Hepatocyte (in vitro differentiated cells): Measurements from ENCODE around the gene OPCML.

Experiments used
- CTCF ChIP-seq: fragments of 200-600 bp; sonication (generic); IDR thresholded peaks from 2 replicates; pipeline ENCODE4 v1.5.1; 2016; ENCODE audit warnings: antibody characterized with exemption, mild to moderate bottlenecking; ENCODE audit not compliant: poor library complexity
- EZH2 ChIP-seq: fragments of 200-600 bp; sonication (generic); IDR thresholded peaks from 2 replicates; pipeline ENCODE4 v1.6.1; 2016; ENCODE audit warnings: antibody characterized with exemption, mild to moderate bottlenecking, borderline replicate concordance
- EZH2phosphoT487 ChIP-seq: fragments of 200-600 bp; sonication (generic); IDR thresholded peaks from one replicate; pipeline ENCODE4 v1.6.1; 2018; ENCODE audit warnings: antibody characterized with exemption, mild to moderate bottlenecking, low read depth, moderate library complexity; ENCODE audit not compliant: unreplicated experiment, severe bottlenecking

DNA sequence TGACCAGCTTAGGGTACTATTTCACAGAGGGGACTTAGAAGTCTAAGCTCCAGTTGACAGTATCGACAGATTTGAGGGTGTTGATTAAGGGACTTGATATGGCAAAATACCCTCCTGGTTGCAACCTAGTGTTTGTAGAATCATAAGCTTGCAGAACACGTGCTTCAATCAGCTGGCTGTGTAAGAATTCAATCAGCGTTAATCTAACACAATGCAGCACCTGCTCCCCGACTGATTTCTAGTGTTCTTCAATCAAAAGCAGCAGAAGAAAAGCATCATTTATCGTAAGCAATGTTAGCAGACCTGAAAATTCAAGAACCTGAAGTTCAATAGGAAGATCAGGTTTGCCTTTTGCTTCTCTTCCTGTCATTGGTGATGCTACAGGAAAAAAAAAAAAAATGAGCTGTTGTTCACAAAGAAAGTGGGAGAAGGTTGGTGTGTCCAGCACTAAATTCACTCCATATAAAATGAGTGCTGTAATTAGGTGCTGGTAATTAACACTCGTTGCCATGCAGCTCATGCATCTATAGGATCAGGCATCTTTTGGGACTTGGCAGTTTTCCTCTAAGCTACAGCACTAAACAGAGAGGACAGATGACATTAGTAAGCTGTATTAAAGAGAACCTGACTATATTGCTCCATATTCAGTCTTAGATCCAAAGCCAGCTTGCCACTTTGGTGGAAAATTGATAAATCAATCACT lies 840.3 kb downstream of the OPCML start:
- no peak for TF ChIP-seq CTCF
- no peak for TF ChIP-seq EZH2phosphoT487
- TF ChIP-seq EZH2, result no peak
